Spleen (tissue), 11 donors: ENCODE measurements around the gene SFXN5. TPM values are rescaled to one million over a fixed set of nuclear protein-coding genes. Genes with fewer than 3 reads are reported as not detected.

Experiments used
- DNase-seq: peaks from one replicate; pipeline ENCODE4 v3.0.0-alpha.2; 2020
- H3K27ac ChIP-seq, 8 donors: fragments of 200-600 bp; sonication (generic) in 7 of 8; 1 replicate in 4 of 8; 2 replicates in 4 of 8; pipeline versions ENCODE4 v1.5.0 to v1.8.0; 2016 to 2021; ENCODE audit warnings: inconsistent platforms in 4 of 8, mild to moderate bottlenecking in 4 of 8, moderate library complexity in 1 of 8
- H3K27me3 ChIP-seq, 7 donors: fragments of 200-600 bp; sonication (generic) in 6 of 7; replicated peaks in 1 of 7; 1 replicate in 4 of 7; 2 replicates in 3 of 7; pipeline versions ENCODE4 v1.5.0 to v1.8.0; 2016 to 2021; ENCODE audit warnings: inconsistent platforms in 3 of 7, mild to moderate bottlenecking in 1 of 7
- H3K36me3 ChIP-seq, 6 donors: fragments of 200-600 bp; sonication (generic) in 5 of 6; 1 replicate in 4 of 6; 2 replicates in 2 of 6; pipeline versions ENCODE4 v1.5.0 to v1.8.0; 2016 to 2021; ENCODE audit warnings: inconsistent platforms in 2 of 6
- H3K4me1 ChIP-seq, 6 donors: fragments of 200-600 bp; sonication (generic) in 5 of 6; 1 replicate in 3 of 6; 2 replicates in 3 of 6; pipeline versions ENCODE4 v1.5.0 to v1.8.0; 2016 to 2021; ENCODE audit warnings: inconsistent platforms in 3 of 6
- H3K4me3 ChIP-seq, 8 donors: fragments of 200-600 bp; sonication (generic) in 7 of 8; 1 replicate in 4 of 8; 2 replicates in 4 of 8; pipeline versions ENCODE4 v1.5.0 to v1.8.0; 2016 to 2021; ENCODE audit warnings: inconsistent platforms in 4 of 8, mild to moderate bottlenecking in 4 of 8, moderate library complexity in 2 of 8
- H3K9me3 ChIP-seq, 8 donors: fragments of 200-600 bp; sonication (generic) in 7 of 8; 1 replicate in 4 of 8; 2 replicates in 4 of 8; pipeline versions ENCODE4 v1.5.0 to v1.8.0; 2016 to 2021; ENCODE audit warnings: inconsistent platforms in 4 of 8
- POLR2A ChIP-seq, 3 donors: fragments of 450-650 bp; IDR thresholded peaks; one replicate each; pipeline ENCODE4 v1.5.1; 2017; ENCODE audit warnings: antibody characterized with exemption in 3 of 3, mild to moderate bottlenecking in 1 of 3
- POLR2AphosphoS5 ChIP-seq, 3 donors: sonication (generic); formaldehyde crosslinking; IDR thresholded peaks; one replicate each; pipeline ENCODE4 v1.5.1; 2017; ENCODE audit warnings: antibody characterized with exemption in 3 of 3
- WGBS, 5 donors: extraction: QIAGEN DNeasy Blood & Tissue Kit in 3 of 5; methylation state at CpG; one replicate each; pipeline versions ENCODE4 v1.1.5 to v1.1.7; 2013 to 2018; 5-methylcytosine and 5-hydroxymethylcytosine counted together
- intact Hi-C: fragments of 100-400 bp; cut with DNase I; formaldehyde crosslinking; loops from one replicate; pipeline ENCODE4 v1.15.0; 2023; ENCODE audit warnings: low total_unique reads
- polyA plus RNA-seq, 3 donors: library from polyadenylated mRNA; stranded (reverse); fragments of 200-250 nt; gene quantifications; one replicate each; pipeline ENCODE4 v1.2.1, GENCODE V29; 2013
- total RNA-seq, 7 donors: library from RNA; depleted of rRNA in 3 of 7; stranded (reverse); fragments of >200 nt in 3 of 7; fragmentation: NEBNext Ultra II Directional in 4 of 7; extraction: Animal tissue kit (Norgen Biotek cat#: 25700) in 4 of 7; gene quantifications; one replicate each; pipeline versions ENCODE4 v1.1.0 to v1.2.1, GENCODE V29; 2016 to 2021
- TF ChIP-seq, protein P1 (sequence below), 11 experiments: fragments of 200-600 bp in 7 of 11; fragments of 450-650 bp in 4 of 11; sonication (generic) in 4 of 11; IDR thresholded peaks in 8 of 11; conservative IDR thresholded peaks in 3 of 11; 1 replicate in 7 of 11; 2 replicates in 4 of 11; pipeline versions ENCODE4 v1.4.0 to v1.8.0; 2016 to 2021; ENCODE audit warnings: antibody characterized with exemption in 11 of 11, inconsistent platforms in 4 of 11, mild to moderate bottlenecking in 1 of 11
- donor health status: healthy with polysubstance abuse.
- donor health status: DM: no; HTN: no; CAD: no; lungs with moderate emphysema.
- donor health status: DM: no; HTN: no; CAD: no.
- donor health status: Bipolar disorder and iron deficiency.
- donor health status: healthy.
- donor health status: DM: no; HTN: no; CAD: no.
- donor health status: DM: yes; HTN: yes; CAD: no.

Gene SFXN5
- total and polyA plus RNA-seq, 10 donors: 2.6 to 41.4 (median 22.9) TPM

DNA sequence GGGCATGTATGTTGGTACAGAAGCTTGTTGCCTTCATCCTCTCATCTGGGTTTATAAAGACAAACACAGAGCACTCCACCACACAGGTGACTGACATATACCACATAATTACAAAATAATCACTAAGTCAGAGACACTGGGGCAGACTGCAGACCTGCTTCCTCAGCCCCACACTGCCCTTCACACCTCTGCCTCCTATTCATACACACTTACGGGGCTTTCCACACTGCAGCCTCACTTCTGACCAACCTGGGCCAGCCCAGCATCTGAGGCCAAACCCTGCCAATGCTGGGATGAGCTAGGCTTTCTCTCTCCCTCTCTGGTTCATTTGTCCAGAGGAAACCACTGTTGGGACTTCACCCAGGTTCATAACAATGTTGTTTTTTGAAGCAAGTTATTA is 149.7 kb downstream of the SFXN5 start:
- WGBS, 5 donors: 70 to 84% (median 75%) methylated on average over 1 of the region's 1 CpG
- Histone ChIP-seq H3K36me3 (no peaks in the 10 kb centered on the region), H3K4me1 (peaks cover 28 to 65% (median 55%) of the 10 kb centered on the region in 6 donors), H3K27ac (no peak overlapping the region), H3K4me3 (no peak overlapping the region), H3K9me3 (no peaks in the 10 kb centered on the region), H3K27me3 (peaks cover 16 to 100% (median 98%) of the 10 kb centered on the region in 7 donors)
- no peak for TF ChIP-seq POLR2A (IDR thresholded peaks at IDR 0.05)
- TF ChIP-seq POLR2AphosphoS5 (IDR thresholded peaks at IDR 0.05): no peak
- TF ChIP-seq, protein P1, sequence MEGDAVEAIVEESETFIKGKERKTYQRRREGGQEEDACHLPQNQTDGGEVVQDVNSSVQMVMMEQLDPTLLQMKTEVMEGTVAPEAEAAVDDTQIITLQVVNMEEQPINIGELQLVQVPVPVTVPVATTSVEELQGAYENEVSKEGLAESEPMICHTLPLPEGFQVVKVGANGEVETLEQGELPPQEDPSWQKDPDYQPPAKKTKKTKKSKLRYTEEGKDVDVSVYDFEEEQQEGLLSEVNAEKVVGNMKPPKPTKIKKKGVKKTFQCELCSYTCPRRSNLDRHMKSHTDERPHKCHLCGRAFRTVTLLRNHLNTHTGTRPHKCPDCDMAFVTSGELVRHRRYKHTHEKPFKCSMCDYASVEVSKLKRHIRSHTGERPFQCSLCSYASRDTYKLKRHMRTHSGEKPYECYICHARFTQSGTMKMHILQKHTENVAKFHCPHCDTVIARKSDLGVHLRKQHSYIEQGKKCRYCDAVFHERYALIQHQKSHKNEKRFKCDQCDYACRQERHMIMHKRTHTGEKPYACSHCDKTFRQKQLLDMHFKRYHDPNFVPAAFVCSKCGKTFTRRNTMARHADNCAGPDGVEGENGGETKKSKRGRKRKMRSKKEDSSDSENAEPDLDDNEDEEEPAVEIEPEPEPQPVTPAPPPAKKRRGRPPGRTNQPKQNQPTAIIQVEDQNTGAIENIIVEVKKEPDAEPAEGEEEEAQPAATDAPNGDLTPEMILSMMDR (IDR thresholded peaks at IDR 0.05 in 8 of 11, conservative IDR thresholded peaks at IDR 0.05 in 3 of 11): no peak
- intact Hi-C loops: no loop called here
- DNase-seq: no peak

DNA sequence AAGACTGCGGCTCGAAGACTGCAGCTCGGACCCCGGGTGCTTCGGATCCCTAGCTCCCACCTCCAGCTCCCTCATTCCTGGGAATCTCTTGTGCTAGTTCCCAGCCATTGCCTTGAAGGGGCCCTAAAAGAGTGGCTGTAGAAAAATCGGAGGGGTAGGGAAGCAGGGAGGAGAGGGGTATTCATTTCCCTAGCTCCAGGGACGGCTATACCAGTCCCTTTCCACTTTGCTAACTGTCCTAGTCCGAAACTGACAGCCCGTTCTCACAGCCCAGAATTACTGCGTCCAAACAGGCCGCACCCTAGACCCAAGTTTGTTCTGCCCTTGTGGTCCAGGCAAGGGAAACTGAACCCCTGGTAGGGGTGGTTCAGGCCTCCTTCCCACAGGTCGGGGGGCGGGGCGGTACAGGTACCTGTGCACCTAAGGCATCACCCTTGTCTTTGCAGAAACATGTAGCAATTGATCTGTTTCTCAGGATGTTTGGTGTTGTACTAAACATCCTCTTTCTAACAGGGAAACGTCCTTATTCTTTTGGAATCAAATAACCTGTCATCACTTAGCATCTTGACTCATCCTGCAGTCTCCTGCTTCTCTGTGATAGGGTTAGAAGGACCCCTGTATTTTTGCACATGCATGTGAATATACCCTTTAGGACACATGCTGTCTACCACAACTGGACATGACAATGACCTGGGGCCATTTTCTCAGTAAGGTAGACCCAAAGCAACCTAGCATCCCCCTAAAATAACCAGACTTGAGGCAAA is 150.2 kb downstream of the SFXN5 start:
- intact Hi-C loops: no loop called here
- Histone ChIP-seq H3K9me3 (no peaks in the 10 kb centered on the region), H3K4me3 (peak overlapping the region in 4 of 8 donors; percentile 31 to 65 (median 40)), H3K27me3 (peaks cover 22 to 100% (median 98%) of the 10 kb centered on the region in 7 donors), H3K27ac (no peak overlapping the region), H3K4me1 (peaks cover 34 to 70% (median 61%) of the 10 kb centered on the region in 6 donors), H3K36me3 (no peaks in the 10 kb centered on the region)
- TF ChIP-seq POLR2AphosphoS5 (IDR thresholded peaks at IDR 0.05): no peak
- TF ChIP-seq, protein P1 (IDR thresholded peaks at IDR 0.05 in 8 of 11, conservative IDR thresholded peaks at IDR 0.05 in 3 of 11): no peak
- no peak for TF ChIP-seq POLR2A (IDR thresholded peaks at IDR 0.05)
- WGBS, 5 donors: 16 to 24% (median 21%) methylated on average over 14 to 15 of the region's 15 CpGs
- DNase-seq: peak; percentile 63

DNA sequence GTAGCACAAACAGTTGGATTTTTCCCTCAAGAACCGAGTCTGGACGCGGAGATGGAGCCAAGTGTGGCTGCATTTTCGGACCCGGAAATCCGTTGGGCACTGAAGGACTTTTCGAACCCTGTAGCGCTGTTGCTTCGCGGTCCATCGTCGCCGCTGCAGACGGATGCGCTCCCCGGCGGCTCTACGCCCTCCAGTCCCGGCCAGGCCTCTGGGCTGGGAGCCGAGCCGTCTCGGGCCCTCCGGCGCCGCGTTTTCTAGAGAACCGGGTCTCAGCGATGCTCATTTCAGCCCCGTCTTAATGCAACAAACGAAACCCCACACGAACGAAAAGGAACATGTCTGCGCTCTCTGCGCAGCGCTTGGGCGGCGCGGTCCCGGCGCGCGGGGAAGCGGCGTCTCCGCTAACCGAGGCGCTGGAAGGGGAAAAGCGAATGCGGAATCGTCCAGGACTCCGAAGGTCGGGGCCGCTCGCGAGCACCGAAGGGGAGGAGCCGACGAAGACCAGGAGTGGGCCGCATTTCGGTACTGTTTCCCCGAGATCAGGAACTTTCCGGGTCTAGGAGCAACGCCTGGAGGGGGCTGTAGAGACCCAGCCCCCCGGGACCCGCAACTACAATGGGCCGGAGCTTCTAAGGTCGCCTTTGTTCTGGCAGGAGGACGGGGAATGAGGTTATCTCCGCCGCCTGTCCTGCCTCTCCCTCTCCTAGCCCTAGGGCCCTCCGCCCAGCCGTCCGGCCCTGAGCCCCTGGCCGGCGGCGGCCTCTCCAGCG is 151.0 kb downstream of the SFXN5 start:
- Histone ChIP-seq H3K4me1 (peaks cover 41 to 75% (median 68%) of the 10 kb centered on the region in 6 donors), H3K27ac (no peak overlapping the region), H3K4me3 (peak overlapping the region; percentile 7 to 65 (median 32)), H3K9me3 (no peaks in the 10 kb centered on the region), H3K36me3 (no peaks in the 10 kb centered on the region), H3K27me3 (peaks cover 28 to 100% (median 100%) of the 10 kb centered on the region in 7 donors)
- DNase-seq: no peak
- WGBS, 5 donors: 2 to 6% (median 3%) methylated on average over 43 to 77 of the region's 77 CpGs
- TF ChIP-seq, protein P1 (IDR thresholded peaks at IDR 0.05 in 8 of 11, conservative IDR thresholded peaks at IDR 0.05 in 3 of 11): no peak
- peak in 2 of 3 donors; percentile 42 to 77 for TF ChIP-seq POLR2AphosphoS5 (IDR thresholded peaks at IDR 0.05)
- intact Hi-C loops: no loop called here
